IPS-15b (cell line): ENCODE data around the gene TMPRSS5.

Source experiments
- H3K27me3 ChIP-seq: one replicate; pipeline ENCODE4 v1.6.1; 2013; ENCODE audit warnings: low read length; ENCODE audit not compliant: control insufficient read depth, insufficient read depth
- H3K36me3 ChIP-seq: one replicate; pipeline ENCODE4 v1.6.1; 2013; ENCODE audit warnings: low read length; ENCODE audit not compliant: control insufficient read depth, insufficient read depth
- H3K4me1 ChIP-seq: one replicate; pipeline ENCODE4 v1.6.1; 2013; ENCODE audit warnings: mild to moderate bottlenecking, low read length; ENCODE audit not compliant: control insufficient read depth, insufficient read depth
- H3K4me3 ChIP-seq: one replicate; pipeline ENCODE4 v1.5.1; 2013; ENCODE audit warnings: low read depth, low read length
- H3K9ac ChIP-seq: one replicate; pipeline ENCODE4 v1.6.1; 2013; ENCODE audit warnings: low read depth, mild to moderate bottlenecking, low read length
- H3K9me3 ChIP-seq: one replicate; pipeline ENCODE4 v1.6.1; 2013; ENCODE audit warnings: mild to moderate bottlenecking, low read length; ENCODE audit not compliant: control insufficient read depth, insufficient read depth

The TMPRSS5 gene

GRCh38 chr11:113663567-113663966, 42.5 kb downstream of the TMPRSS5 start:
- no peak overlapping the region for H3K9ac ChIP-seq
- peaks cover 3% of the 10 kb centered on the region for H3K9me3 ChIP-seq
- H3K4me3 ChIP-seq = no peak overlapping the region
- H3K4me1 ChIP-seq = no peaks in the 10 kb centered on the region
- no peaks in the 10 kb centered on the region for H3K36me3 ChIP-seq
- H3K27me3 ChIP-seq = no peaks in the 10 kb centered on the region

- Histone ChIP-seq H3K36me3 (no peaks in the 10 kb centered on the region), H3K9ac (no peak overlapping the region), H3K4me3 (no peak overlapping the region), H3K27me3 (no peaks in the 10 kb centered on the region), H3K9me3 (peaks cover 4% of the 10 kb centered on the region), H3K4me1 (no peaks in the 10 kb centered on the region)
Measured at GRCh38 chr11:113655771-113656170, 50.3 kb downstream of the TMPRSS5 start.

- Histone ChIP-seq H3K36me3 (no peaks in the 10 kb centered on the region), H3K4me1 (no peaks in the 10 kb centered on the region), H3K4me3 (no peak overlapping the region), H3K27me3 (no peaks in the 10 kb centered on the region), H3K9me3 (no peaks in the 10 kb centered on the region), H3K9ac (no peak overlapping the region)
Measured at GRCh38 chr11:113651023-113651422, 55.1 kb downstream of the TMPRSS5 start.

- H3K27me3 ChIP-seq = no peaks in the 10 kb centered on the region
- no peak overlapping the region for H3K9ac ChIP-seq
- H3K9me3 ChIP-seq = no peaks in the 10 kb centered on the region
- H3K4me1 ChIP-seq = no peaks in the 10 kb centered on the region
- H3K36me3 ChIP-seq = no peaks in the 10 kb centered on the region
- H3K4me3 ChIP-seq = no peak overlapping the region
Measured at GRCh38 chr11:113649311-113649710, 56.8 kb downstream of the TMPRSS5 start.

- no peak overlapping the region for H3K9ac ChIP-seq
- H3K4me3 ChIP-seq = no peak overlapping the region
- H3K36me3 ChIP-seq = no peaks in the 10 kb centered on the region
- H3K9me3 ChIP-seq = no peaks in the 10 kb centered on the region
- no peaks in the 10 kb centered on the region for H3K27me3 ChIP-seq
- no peaks in the 10 kb centered on the region for H3K4me1 ChIP-seq
Measured at GRCh38 chr11:113647856-113648255, 58.3 kb downstream of the TMPRSS5 start.

- H3K4me1 ChIP-seq = no peaks in the 10 kb centered on the region
- H3K4me3 ChIP-seq = no peak overlapping the region
- no peaks in the 10 kb centered on the region for H3K27me3 ChIP-seq
- H3K9me3 ChIP-seq = no peaks in the 10 kb centered on the region
- no peaks in the 10 kb centered on the region for H3K36me3 ChIP-seq
- H3K9ac ChIP-seq = no peak overlapping the region
Measured at GRCh38 chr11:113647108-113647507, 59.0 kb downstream of the TMPRSS5 start.

- Histone ChIP-seq H3K9me3 (no peaks in the 10 kb centered on the region), H3K9ac (no peak overlapping the region), H3K27me3 (no peaks in the 10 kb centered on the region), H3K4me3 (no peak overlapping the region), H3K4me1 (no peaks in the 10 kb centered on the region), H3K36me3 (no peaks in the 10 kb centered on the region)
Measured at GRCh38 chr11:113645593-113646349, 60.3 kb downstream of the TMPRSS5 start.

- no peaks in the 10 kb centered on the region for H3K27me3 ChIP-seq
- no peaks in the 10 kb centered on the region for H3K9me3 ChIP-seq
- H3K4me3 ChIP-seq = no peak overlapping the region
- no peaks in the 10 kb centered on the region for H3K4me1 ChIP-seq
- H3K9ac ChIP-seq = no peak overlapping the region
- no peaks in the 10 kb centered on the region for H3K36me3 ChIP-seq
Measured at GRCh38 chr11:113644605-113645004, 61.5 kb downstream of the TMPRSS5 start.

- Histone ChIP-seq H3K36me3 (no peaks in the 10 kb centered on the region), H3K9me3 (no peaks in the 10 kb centered on the region), H3K4me3 (no peak overlapping the region), H3K9ac (no peak overlapping the region), H3K27me3 (no peaks in the 10 kb centered on the region), H3K4me1 (no peaks in the 10 kb centered on the region)
Measured at GRCh38 chr11:113643701-113644100, 62.4 kb downstream of the TMPRSS5 start.

GRCh38 chr11:113643006-113643585, 63.0 kb downstream of the TMPRSS5 start:
- no peaks in the 10 kb centered on the region for H3K27me3 ChIP-seq
- no peaks in the 10 kb centered on the region for H3K4me1 ChIP-seq
- no peaks in the 10 kb centered on the region for H3K9me3 ChIP-seq
- no peaks in the 10 kb centered on the region for H3K36me3 ChIP-seq
- no peak overlapping the region for H3K9ac ChIP-seq
- no peak overlapping the region for H3K4me3 ChIP-seq

- Histone ChIP-seq H3K4me3 (no peak overlapping the region), H3K36me3 (no peaks in the 10 kb centered on the region), H3K4me1 (no peaks in the 10 kb centered on the region), H3K9ac (no peak overlapping the region), H3K9me3 (no peaks in the 10 kb centered on the region), H3K27me3 (no peaks in the 10 kb centered on the region)
Measured at GRCh38 chr11:113642090-113642489, 64.0 kb downstream of the TMPRSS5 start.

- H3K4me1 ChIP-seq = no peaks in the 10 kb centered on the region
- no peak overlapping the region for H3K4me3 ChIP-seq
- no peaks in the 10 kb centered on the region for H3K36me3 ChIP-seq
- H3K27me3 ChIP-seq = no peaks in the 10 kb centered on the region
- no peak overlapping the region for H3K9ac ChIP-seq
- H3K9me3 ChIP-seq = no peaks in the 10 kb centered on the region
Measured at GRCh38 chr11:113638376-113638775, 67.7 kb downstream of the TMPRSS5 start.
